Measurements from ENCODE around the gene CEP192.

The CEP192 gene

GRCh38 chr18:13032173-13032572, 41.0 kb downstream of the CEP192 start:
- TF ChIP-seq ZNF138 (tag by site-specific recombination; IDR thresholded peaks at IDR 0.05; ENCODE audit: borderline replicate concordance) (no peak), ZNF223 (tag by site-specific recombination; IDR thresholded peaks at IDR 0.05) (no peak), ZNF146 (tag by site-specific recombination; IDR thresholded peaks at IDR 0.05) (no peak), OVOL3 (tag by site-specific recombination; IDR thresholded peaks at IDR 0.05) (no peak), ZNF157 (tag by site-specific recombination; IDR thresholded peaks at IDR 0.05) (no peak), ZNF114 (tag by site-specific recombination; IDR thresholded peaks at IDR 0.05) (no peak), ZNF555 (tag by site-specific recombination; conservative IDR thresholded peaks at IDR 0.05) (no peak)
- Histone ChIP-seq H3K4me3 (ENCODE audit: low read depth, low read length) (no peak overlapping the region), H3K27ac (ENCODE audit: extremely low read depth, low read depth, low read length) (no peak overlapping the region), H3K4me1 (ENCODE audit: control insufficient read depth, insufficient read depth, low read length) (no peaks in the 10 kb centered on the region), H3K9me3 (ENCODE audit: control insufficient read depth, insufficient read depth, low read depth, low read length) (no peaks in the 10 kb centered on the region), H3K36me3 (ENCODE audit: control insufficient read depth in 2 of 2, insufficient read depth in 1 of 2, low read length in 2 of 2) (peaks cover 10 to 49% of the 10 kb centered on the region in 2 experiments)
- POLR2A ChIA-PET: no interaction called here
- CTCF ChIA-PET: no interaction called here

- H3K9me3 ChIP-seq (ENCODE audit: control insufficient read depth, insufficient read depth, low read depth, low read length): no peaks in the 10 kb centered on the region
- no peak overlapping the region for H3K4me3 ChIP-seq (ENCODE audit: low read depth, low read length)
- H3K36me3 ChIP-seq (ENCODE audit: control insufficient read depth in 2 of 2, insufficient read depth in 1 of 2, low read length in 2 of 2): peaks cover 27 to 39% of the 10 kb centered on the region in 2 experiments
- H3K27ac ChIP-seq (ENCODE audit: extremely low read depth, low read depth, low read length): no peak overlapping the region
- TF ChIP-seq PATZ1 (tag by site-specific recombination; IDR thresholded peaks at IDR 0.05): no peak
- no peak for TF ChIP-seq ZNF146 (tag by site-specific recombination; IDR thresholded peaks at IDR 0.05)
- no peak for TF ChIP-seq ZBTB1 (tag by site-specific recombination; IDR thresholded peaks at IDR 0.05)
- TF ChIP-seq ZNF585B (tag by site-specific recombination; IDR thresholded peaks at IDR 0.05): no peak
- no peak for TF ChIP-seq ZNF701 (tag by site-specific recombination; IDR thresholded peaks at IDR 0.05)
- TF ChIP-seq YY1 (tag by site-specific recombination; IDR thresholded peaks at IDR 0.05): no peak
- TF ChIP-seq ZNF549 (tag by site-specific recombination; IDR thresholded peaks at IDR 0.05): no peak
- TF ChIP-seq EGR2 (tag by site-specific recombination; IDR thresholded peaks at IDR 0.05; ENCODE audit: low read depth): no peak
- TF ChIP-seq ZNF423 (tag by site-specific recombination; IDR thresholded peaks at IDR 0.05): no peak
- TF ChIP-seq ZNF223 (tag by site-specific recombination; IDR thresholded peaks at IDR 0.05): no peak
- ChIA-PET POLR2A (no interaction called here), CTCF (interaction anchor here (0.7 to 1.1 kb wide), 2 partner anchors 31 to 142 kb away, joined by 3 to 4 read pairs; no protein-coding TSS in a partner anchor)
- no peaks in the 10 kb centered on the region for H3K4me1 ChIP-seq (ENCODE audit: control insufficient read depth, insufficient read depth, low read length)
Measured at GRCh38 chr18:13035249-13035914, 44.2 kb downstream of the CEP192 start.

GRCh38 chr18:13036622-13037320, 45.6 kb downstream of the CEP192 start:
- H3K4me1 ChIP-seq (ENCODE audit: control insufficient read depth, insufficient read depth, low read length): no peaks in the 10 kb centered on the region
- CTCF ChIA-PET: no interaction called here
- peaks cover 32 to 33% of the 10 kb centered on the region in 2 experiments for H3K36me3 ChIP-seq (ENCODE audit: control insufficient read depth in 2 of 2, insufficient read depth in 1 of 2, low read length in 2 of 2)
- no peak overlapping the region for H3K4me3 ChIP-seq (ENCODE audit: low read depth, low read length)
- no peak overlapping the region for H3K27ac ChIP-seq (ENCODE audit: extremely low read depth, low read depth, low read length)
- no peak for TF ChIP-seq IKZF3 (tag by site-specific recombination; IDR thresholded peaks at IDR 0.05)
- no peak for TF ChIP-seq ZNF280D (tag by site-specific recombination; IDR thresholded peaks at IDR 0.05)
- TF ChIP-seq ZNF518A (tag by site-specific recombination; conservative IDR thresholded peaks at IDR 0.05; ENCODE audit: low read depth): no peak
- TF ChIP-seq ZNF350 (tag by site-specific recombination; IDR thresholded peaks at IDR 0.05): no peak
- TF ChIP-seq ZNF48 (tag by site-specific recombination; IDR thresholded peaks at IDR 0.05): no peak
- no peak for TF ChIP-seq ZNF366 (tag by site-specific recombination; conservative IDR thresholded peaks at IDR 0.05)
- TF ChIP-seq ZNF549 (tag by site-specific recombination; IDR thresholded peaks at IDR 0.05): no peak
- POLR2A ChIA-PET: no interaction called here
- no peaks in the 10 kb centered on the region for H3K9me3 ChIP-seq (ENCODE audit: control insufficient read depth, insufficient read depth, low read depth, low read length)
